Epidermal melanocyte (primary cell): ENCODE measurements around the gene STPG3.

ENCODE experiments used
- DNase-seq: peaks from one replicate; pipeline ENCODE4 v3.0.0; 2011; ENCODE audit warnings: low spot score; ENCODE audit not compliant: insufficient read length

STPG3 gene

DNA sequence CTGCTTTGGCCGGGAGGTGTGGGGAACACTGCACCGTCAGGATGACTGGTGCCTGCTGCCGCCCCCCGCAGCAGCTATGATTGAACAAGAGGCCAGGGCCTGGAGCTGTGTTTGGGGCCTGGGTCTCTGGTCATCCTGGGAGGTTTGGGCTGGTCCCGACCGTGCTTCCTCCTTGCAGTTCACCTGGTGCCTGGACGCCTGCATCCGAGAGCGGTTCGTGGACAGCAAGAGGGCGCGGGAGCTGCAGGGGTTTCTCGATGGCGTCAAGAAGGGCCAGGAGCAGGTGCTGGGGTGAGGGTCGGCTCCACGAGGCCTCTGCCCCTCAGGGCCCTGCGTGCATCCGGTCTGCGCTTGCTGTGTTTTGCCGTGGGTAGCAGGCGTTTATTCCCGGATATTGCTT is 13.0 kb downstream of the STPG3 start:
- no peak for DNase-seq

DNA sequence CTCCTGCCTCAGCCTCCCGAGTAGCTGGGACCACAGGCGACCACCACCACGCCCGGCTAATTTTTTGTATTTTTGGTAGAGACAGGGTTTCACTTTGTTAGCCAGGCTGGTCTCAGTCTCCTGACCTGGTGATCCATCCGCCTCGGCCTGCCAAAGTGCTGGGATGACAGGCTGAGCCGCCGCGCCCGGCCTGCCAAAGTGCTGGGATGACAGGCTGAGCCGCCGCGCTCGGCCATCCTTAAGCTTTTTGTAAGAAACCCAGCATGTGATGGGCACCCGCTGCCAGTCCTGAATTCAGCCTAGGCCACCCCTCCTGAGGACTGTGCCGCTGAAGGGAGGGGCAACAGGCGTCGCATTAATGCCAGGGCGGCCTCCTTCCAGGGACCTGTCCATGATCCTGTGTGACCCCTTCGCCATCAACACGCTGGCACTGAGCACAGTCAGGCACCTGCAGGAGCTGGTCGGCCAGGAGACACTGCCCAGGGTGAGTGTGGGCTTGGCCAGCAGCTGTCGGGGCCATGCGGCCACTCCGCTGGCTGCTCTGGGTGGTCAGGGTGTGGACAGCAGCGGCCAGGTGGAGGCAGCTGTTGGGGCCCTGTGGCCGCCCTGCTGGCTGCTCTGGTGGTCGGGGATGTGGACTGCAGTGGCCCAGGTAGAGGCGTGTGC is 14.5 kb downstream of the STPG3 start:
- DNase-seq, result no peak

DNA sequence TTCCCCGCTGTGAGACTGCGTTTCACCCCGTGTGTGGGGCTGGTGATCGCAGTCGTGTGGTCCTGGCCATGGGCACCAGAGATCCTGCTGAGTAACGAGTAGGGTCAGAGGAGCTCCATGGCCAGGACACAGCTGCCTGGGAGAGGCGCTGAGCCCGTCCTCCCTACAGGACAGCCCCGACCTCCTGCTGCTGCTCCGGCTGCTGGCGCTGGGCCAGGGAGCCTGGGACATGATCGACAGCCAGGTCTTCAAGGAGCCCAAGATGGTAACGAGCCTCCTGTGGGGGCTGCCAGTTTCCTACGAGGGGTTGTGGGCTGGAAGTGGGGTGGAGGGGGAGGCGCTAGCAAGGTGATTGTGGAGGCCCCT is 15.1 kb downstream of the STPG3 start:
- no peak for DNase-seq

DNA sequence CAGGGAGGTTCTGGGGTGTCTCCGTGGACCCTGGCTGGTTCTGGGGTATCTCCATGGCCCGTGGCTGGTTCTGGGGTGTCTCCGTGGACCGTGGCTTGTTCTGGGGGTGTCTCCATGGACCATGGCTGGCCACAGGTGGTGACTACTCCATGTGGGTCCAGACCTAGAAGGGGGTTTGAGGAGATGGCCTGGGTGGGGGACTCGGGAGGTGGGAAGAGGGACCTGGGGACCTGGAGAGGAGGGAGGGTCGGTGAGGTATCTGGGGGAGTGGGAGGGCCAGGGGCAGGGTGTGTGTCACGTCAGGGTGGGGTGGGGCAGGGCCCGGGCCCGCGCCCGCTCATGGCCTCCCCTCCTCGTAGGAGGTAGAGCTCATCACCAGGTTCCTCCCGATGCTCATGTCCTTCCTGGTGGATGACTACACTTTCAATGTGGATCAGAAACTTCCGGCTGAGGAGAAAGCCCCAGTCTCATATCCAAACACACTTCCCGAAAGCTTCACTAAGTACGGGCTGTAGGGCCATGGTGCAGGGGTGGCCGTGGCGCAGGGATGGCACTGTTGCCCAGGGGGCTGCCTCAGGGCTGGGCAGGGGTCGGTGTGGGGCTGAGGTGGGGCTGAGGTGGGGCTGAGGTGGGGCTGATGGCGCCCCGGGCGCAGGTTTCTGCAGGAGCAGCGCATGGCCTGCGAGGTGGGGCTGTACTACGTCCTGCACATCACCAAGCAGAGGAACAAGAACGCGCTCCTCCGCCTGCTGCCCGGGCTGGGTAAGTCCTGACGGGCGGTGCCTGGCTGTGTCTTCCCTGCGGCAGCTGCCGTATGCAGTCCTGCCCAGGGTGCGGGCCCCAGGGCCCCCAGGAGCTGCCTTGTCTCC is 15.7 kb downstream of the STPG3 start:
- no peak for DNase-seq

DNA sequence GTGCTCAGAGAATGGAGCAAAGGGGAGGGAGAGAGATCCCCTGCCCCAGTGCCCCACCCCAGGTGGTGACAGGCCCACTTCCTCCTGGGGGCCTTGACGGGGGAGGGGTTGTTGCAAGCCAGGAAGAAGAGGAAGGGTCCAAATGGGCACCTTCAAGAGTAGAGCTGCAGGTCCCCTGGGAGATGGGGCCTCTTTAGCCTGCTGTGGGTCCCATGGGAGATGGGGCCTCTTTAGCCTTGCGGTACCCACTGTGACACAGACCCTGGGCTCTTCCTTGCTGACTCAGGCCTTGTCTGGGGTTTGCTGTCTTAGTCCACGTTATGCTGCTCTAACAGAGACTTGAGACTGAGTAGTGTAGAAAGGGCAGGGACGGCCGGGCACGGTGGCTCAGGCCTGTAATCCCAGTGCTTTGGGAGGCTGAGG is 16.9 kb downstream of the STPG3 start:
- no peak for DNase-seq

DNA sequence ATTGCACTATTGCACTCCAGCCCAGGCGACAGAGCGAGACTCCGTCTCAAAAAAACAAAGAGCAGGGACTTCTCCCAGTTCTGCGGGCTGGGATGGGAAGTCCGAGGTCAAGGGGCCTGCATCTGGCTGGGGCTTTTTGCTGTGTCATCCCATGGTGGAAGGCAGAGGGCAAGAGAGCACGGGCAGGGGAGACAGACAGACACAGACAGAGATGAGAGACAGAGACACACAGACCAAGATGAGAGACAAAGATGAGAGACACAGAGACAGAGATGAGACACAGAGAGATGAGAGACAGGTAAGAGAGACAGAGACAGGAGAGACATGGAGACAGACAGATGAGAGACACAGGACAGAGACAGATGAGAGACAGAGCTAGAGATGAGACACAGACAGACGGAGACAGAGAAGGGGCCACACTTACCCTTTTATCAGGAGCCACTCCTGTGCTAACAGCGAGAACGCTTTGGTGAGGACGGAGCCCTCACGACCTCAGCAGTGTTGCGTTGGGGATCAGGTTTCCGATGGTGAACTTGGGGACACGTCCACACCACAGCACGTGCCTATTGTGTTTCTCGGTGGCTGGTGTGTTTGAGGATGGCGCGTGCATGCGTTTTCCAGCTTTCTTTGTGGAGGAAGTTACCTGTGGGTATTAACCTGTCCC is 17.6 kb downstream of the STPG3 start:
- no peak for DNase-seq

DNA sequence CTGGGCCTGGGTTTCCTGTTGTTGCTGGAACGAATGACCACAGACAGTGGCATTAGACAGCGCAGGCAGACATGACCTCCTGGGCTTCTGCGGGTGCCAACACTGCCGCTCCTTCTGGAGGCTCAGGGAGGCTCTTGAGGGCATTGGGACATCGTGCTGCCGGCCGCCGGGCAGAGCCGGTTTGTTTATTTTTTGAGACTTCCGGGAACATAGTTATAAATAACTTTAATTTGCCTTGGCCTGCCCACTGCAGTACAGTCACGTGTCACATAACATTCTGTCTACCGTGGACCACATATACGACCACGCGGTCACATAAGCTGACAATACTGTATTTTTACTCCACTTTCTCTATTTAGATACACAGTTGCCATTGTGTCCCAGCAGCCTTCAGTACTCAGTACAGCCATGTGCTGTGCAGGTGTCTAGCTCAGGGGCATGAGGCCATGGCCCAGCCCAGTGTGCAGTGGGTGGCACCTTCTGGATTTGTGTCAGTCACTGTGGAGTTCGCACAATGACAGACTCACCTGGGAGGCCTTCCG is 18.2 kb downstream of the STPG3 start:
- peak; percentile 64 for DNase-seq

DNA sequence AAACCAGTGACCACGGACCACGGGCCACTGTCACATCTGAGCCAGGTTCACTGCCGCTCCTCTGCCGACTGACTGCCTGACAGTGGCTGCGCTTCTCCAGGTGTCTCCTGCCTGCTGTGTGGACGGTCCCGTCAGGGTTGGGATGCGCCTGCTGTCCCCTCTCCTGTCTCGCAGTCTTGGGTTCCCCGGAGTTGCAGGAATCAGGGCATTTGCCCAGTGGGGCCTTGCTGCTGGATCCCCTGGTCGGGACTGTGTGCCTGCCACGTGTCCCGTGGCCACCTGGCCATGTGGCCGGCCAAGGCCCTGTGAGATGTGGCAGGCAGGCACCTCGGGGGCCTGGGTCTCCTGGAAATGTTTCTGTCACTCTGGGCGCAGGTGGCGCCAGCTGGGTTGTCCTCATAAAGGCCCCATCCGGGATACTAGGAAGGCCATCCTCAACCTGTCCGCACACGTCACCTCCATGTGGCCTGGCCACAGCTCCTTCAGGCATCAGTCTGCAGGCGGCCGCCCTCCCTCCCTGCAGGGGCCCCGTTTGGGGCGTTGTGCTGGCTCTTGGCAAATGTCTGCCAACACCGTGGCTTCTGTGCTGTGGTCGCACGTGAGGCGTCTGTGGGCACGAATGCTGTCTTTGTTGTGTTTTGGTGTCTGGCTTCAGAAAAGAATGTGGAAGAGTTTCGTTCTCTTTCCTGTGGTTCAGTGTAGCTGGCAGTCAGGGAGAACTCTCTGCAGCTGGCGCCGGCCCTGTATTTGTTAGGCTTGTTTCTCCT is 20.0 kb downstream of the STPG3 start:
- peak; percentile 77 for DNase-seq

DNA sequence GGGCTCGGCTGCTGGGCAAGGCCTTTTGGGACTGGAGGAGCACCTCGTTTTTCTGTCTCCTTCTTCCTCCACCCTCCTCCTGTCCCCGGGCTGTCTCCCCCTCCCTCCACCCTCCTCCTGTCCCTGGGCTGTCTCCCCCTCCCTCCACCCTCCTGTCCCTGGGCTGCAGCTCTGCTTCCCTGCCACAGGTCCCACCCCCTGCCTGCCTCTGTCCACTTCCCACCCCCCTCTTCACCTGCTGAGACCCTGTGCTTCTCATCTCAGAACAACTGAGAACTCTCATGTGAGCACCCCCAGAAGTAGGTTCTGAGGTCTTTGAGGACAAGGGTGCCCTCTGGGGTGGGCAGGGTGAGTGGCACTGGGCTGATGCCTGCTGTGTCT is 20.6 kb downstream of the STPG3 start:
- DNase-seq, result no peak

DNA sequence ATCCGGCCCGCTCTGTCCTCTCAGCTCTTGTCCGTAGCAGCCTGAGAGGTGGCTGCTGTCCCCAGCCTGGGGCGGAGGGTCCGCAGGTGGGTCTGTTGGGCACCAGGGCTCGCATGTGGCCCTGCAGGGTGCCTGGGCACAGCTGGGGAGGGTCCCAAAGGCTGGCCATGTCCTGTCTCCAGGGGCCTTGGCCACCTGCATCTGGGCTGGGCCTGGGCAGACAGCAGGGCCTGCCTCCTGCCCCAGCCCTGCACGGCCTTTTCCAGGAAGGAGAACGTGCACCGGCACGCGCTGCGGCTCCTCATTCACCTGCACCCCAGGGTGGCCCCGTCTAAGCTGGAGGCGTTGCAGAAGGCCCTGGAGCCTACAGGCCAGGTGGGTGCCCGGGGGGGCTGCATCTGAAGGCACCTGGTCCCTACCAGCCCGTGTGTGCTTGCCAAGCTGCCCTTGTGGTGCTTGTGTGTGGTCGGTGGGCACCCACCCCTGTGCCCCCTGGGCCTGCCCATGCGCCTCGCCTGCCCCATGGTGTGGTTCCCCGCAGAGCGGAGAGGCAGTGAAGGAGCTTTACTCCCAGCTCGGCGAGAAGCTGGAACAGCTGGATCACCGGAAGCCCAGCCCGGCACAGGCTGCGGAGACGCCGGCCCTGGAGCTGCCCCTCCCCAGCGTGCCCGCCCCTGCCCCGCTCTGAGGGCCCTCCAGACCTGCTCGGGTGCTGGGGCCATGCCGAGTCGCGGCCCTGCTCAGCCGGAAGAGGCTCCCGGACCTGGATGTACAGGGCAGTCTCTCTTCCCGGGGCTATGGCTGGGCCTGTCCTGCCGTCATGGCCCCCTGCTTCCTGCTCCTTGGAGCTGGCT is 21.4 kb downstream of the STPG3 start:
- DNase-seq, result no peak

DNA sequence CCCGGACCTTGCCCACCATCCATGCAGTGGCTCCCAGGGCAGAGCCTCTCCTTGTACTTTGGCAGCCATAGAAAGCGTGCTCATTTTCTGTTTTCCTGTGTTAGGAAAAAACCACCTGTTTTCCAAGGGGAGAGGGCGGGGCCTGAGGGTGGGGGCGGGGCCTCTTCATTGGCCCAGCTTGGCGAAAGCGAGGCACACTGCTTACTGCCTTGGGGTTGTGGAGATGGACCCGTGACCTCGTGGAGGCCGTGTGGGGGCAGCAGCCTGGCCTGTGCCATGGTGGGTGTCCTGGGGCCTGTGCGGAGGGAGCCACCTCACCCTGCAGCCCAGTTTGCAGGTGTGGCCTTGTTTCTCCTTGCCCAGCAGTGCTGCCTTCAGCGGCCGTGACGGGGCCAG is 22.0 kb downstream of the STPG3 start:
- DNase-seq, result no peak

DNA sequence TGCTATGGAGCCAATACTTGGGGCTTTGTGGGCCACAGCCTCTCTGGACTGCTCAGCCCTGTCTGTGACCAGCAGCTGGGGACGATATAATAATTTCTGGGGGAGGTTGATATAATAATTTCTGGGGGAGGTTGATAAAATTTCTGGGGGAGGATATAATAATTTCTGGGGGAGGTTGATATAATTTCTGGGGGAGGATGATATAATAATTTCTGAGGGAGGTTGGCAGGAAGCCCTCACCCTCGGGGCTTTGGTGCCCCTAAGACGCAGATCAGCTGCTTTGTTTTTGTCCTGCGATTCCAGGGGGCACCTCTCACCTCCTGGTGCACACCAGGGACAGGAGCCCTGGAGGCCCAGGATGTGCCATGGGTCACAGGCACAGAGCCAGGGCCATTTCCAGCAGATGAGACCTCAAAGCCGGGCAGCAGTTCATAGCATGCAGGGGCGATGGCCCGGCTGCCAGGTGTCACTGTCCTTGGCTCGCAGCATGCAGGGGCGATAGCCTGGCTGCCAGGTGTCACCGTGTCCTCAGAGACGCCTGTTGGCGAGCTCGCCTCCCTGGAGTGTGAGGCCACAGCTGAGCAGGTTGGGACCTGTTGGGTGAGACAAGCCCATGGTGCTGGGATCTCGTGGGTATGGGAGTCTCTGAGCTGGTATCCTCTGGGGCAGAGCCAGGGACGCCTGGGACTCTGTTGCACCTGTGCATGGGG is 22.7 kb downstream of the STPG3 start:
- DNase-seq, result no peak

DNA sequence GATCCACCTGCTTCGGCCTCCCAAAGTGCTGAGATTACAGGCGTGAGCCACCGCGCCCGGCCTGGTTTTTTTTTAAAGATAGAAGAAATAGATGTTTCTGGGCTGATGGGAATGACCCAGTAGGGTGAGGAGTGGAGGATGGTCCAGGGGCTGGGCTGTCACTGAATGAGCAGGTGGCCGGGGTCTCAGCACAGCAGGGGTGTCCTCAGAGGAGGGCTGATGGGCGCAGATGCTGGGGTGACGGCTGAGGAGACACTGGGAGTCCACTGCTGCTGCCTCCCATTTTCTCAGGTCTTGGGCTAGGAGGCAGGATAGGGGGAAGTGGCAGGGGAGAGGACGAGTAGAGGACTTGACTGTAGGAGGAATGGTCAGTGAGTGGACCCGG is 24.1 kb downstream of the STPG3 start:
- DNase-seq, result no peak

DNA sequence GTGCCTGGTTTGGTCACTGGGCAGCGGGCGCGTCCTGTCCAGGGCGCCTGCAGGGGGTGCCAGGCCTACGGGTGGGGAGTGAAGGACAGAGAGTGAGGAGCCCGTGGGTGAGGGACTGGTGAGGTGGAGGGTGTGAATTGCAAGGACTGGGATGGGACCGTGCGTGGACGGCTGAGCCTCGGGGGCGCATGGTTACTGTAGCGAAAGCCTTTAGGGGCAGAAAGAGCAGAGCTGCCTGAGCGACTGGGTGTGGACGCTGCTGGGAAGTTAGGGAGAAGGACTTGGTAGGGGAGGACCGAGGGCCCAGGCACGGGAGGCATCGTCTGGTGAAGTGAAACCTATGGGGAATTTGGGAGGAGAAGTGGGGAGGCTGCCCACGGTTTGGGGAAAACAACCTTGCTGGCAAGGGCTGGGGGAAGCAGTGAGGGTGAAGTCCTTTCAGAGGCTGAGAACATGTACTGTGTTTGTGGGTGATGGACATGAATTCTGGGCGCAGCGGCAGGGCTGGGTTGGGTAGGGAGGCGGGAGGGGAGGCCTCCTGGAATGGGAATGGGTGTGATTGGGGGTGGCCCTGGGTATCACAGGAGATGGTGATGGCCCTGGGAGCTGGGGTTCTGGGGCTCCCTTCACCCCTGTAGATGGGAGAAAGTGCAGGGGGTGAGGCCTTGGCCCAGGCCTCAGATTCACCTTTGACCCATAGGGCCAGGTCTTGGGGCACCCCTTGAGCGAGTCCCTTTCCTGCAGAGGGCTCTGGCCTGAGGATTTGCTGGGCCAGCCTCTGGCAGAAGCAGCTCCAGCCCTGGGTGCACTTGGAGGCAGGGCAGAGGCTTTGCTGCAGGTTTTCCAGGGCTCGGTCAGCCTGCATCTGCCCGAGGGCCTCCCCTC is 24.7 kb downstream of the STPG3 start:
- no peak for DNase-seq

DNA sequence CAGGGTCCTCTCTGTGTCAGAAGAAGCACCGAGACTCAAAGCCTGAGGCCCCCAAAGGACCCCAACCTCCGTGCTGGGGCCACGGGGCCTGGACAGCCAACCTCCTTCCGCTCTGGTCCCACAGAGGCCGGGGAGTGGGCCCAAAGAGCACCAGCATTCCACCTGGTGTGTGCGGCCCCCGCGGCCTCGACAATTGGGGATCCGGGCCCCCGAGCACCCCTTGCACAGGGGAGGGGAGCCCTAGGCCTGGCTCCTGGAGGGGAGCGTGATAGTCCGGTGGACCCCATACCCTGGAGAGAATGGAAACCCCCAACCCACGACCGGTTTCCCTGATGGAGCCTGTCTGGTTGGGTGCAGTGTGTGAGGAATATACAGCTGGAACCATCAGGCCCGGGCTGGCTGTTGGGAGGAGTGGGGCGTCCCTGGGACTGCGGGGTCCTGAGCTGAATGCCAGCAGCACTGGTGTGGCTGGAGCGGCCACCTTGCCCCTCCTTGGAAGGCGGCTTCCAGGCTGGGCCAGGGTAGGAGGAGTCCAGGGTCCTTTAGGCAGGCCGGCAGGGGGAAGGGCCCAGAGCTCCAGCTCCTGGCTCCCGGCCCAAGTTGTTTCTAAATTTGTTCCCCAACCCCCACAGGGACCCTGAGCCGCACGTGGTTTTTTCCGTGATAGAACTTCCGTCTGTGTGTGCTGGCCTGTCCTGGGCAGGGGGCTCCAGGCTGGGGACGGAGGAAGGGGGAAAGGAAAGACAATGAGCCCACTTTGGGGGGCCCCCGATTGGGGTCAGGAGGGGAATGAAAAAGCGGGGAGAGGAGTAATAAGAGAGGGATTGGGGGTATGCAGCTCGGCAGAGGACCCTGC is 25.6 kb downstream of the STPG3 start:
- peak; percentile 63 for DNase-seq

DNA sequence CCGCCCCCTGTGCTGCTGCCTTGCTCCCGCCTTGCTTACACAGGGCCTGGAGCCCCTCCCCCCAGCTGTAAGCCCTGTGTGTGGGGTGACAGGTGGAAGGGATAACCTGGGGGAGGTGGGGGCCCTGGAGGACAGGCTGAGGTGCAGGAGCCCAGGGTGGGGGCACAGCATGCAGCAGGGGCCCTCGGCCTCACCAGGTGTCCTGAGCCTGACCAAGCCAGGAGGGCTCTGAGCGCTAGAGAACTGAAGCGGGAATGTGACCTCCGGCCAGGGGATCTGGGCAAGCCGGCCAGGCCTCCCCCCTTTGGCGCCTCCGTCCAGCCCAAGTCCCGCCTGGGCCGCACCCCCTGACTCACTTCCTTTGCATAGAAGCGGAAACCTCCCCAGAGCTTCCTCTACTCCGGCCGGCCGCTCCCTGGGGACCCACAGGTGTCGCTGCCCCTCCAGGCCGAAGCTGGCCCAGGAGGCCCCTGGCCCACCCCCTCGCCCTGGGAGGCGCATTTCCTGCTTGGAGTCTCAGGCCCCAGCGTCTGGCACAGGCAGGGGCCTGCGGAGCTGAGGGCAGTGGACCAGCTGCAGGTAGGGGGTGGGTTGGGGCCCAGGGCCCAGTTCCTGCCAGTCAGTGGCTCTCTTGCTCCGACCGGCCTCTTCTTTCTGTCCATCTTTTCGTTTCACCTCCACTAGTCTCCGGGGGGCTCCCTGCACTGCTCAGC is 26.4 kb downstream of the STPG3 start, which contains the start of gene TOR4A:
TSS of gene TOR4A (plus strand) at position 398 of the 713 bp plus-strand sequence. CDS start 964 bp downstream, outside the sequence.
- DNase-seq, result peak; percentile 80

DNA sequence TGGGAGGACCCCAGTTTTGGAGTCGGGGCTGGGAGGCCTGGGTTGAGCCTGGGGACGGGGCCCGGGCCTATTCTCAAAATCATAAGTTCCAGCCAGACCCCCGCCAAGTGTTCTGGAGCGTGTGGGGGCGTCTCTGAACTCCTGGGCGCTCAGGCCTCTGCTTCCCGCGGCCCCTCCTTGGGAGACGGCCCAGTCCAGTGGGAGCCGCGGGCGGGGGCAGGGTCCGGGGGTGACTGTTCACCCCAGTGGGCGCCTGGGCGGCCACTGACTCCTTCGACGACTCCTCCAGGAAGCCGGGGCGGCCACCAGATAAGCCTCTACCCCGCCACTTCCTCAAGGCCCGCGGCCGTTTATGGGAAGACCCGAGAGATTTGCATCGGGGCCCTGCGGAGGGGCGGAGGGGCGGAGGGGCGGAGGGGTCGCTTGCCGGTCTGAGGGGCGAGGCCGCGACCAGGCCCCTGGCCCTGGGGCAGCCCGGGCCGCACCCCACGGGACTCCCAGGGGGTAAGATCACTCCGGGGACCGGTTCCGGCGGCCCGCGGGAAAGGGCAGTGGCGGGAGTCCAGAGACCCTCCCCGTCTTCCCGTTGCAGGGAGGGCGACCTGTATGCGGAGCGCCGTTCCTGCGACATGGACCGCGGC is 27.1 kb downstream of the STPG3 start:
- DNase-seq, result no peak
